Stomach smooth muscle (tissue), 2 donors: ENCODE data around the gene ZNF446.
"Not testable (repeated sequence)": the region's sequence is repeated elsewhere in the genome, so short reads cannot be mapped to it uniquely, and the experiment has no call there.

Experiments used
- H3K27ac ChIP-seq: one replicate; pipeline ENCODE4 v1.7.0; 2013; ENCODE audit warnings: mild to moderate bottlenecking, low read length, inconsistent platforms
- H3K27me3 ChIP-seq, 2 donors: one replicate each; pipeline ENCODE4 v1.7.0; 2013; ENCODE audit warnings: low read length in 2 of 2; ENCODE audit not compliant: insufficient read depth in 2 of 2, control insufficient read depth in 1 of 2
- H3K36me3 ChIP-seq, 2 donors: one replicate each; pipeline ENCODE4 v1.7.0; 2013; ENCODE audit warnings: low read length in 2 of 2; ENCODE audit not compliant: control insufficient read depth in 2 of 2, insufficient read depth in 2 of 2
- H3K4me1 ChIP-seq: one replicate; pipeline ENCODE4 v1.7.0; 2013; ENCODE audit warnings: low read length; ENCODE audit not compliant: control insufficient read depth, insufficient read depth
- H3K4me3 ChIP-seq, 2 donors: one replicate each; pipeline ENCODE4 v1.7.0; 2013; ENCODE audit warnings: low read length in 2 of 2
- H3K9ac ChIP-seq, 2 donors: one replicate each; pipeline ENCODE4 v1.7.0; 2013; ENCODE audit warnings: low read length in 2 of 2, mild to moderate bottlenecking in 1 of 2
- H3K9me3 ChIP-seq, 2 donors: one replicate each; pipeline ENCODE4 v1.7.0; 2013; ENCODE audit warnings: low read length in 2 of 2; ENCODE audit not compliant: control insufficient read depth in 2 of 2
- donor health status: healthy.
- donor health status: Pancreatic carcinoma.

Gene ZNF446

DNA sequence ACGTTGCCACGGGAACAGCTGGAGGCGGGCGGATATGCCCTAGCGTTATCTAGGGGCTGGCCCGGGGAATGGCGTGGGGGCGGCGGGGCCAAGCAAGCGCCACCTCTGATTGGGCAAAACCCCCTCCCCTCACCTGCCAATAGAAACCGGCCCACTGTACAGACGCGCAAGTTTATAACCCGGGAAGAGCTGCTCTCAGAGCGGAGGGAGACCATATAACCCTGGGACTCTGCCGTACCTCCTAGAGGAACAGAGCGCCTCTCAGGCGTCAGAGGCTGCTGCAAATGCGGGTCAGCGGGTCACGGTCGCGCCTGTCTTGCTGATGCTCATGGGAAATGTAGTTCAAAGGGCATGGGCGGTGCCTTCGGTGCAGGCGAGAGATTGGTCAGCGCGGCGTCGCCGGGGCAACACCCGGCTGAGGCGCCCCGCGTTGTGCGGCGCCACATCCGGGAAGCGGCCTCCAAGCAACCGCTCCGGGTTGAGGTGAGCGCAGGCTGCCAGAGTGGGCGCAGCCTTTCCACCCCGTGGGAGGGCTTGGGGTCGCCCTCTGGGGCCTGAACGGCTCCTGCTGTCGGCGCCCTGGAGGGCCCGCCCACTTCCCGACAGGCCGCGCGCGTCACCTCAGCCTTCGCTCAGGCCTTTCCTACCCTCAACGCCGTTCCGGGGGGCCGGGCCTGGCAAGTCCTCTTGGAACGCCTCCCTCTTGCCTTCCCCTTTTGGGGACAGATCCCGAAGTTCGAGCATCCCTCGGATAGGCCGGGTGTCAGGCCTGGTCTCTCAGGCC, at the start of gene ZNF446:
Gene ZNF446 (plus strand): TSS at position 639 of the 784 bp plus-strand sequence. CDS start 867 bp downstream, outside the sequence.
- H3K27ac ChIP-seq: peak within 1 kb of the TSS; percentile 89
- no peaks in the 10 kb centered on the region for H3K27me3 ChIP-seq
- H3K36me3 ChIP-seq: peaks cover 8 to 20% of the 10 kb centered on the region in 2 donors

DNA sequence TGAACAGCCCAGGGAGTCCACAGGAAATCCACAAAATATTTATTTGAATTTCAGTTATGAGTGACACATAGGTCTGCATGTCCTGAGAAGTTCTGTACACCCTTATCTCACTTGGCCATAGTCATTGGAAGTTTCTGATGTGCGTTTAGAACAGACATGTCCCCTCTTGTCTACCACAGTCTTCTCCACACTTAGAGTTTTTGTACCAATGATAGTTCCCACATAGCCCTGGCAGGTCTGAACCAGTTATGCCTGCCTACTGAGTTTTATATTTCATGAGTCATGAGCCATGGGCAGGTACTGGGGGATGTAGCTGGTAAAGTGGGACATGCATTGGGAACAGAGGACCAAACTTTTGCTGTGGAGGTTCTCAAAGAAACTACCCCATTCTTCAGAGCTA, 47.5 kb upstream of the ZNF446 start:
- Histone ChIP-seq H3K4me3 (no peak overlapping the region), H3K27me3 (no peaks in the 10 kb centered on the region), H3K9ac (no peak overlapping the region), H3K27ac (no peak overlapping the region), H3K36me3 (peaks cover 17 to 20% of the 10 kb centered on the region in 2 donors), H3K4me1 (no peaks in the 10 kb centered on the region), H3K9me3 (peaks cover 67 to 72% of the 10 kb centered on the region in 2 donors)

More for the DNA sequence above, at the start of gene ZNF446:
- Histone ChIP-seq H3K9ac (peak within 1 kb of the TSS; percentile 86 to 94), H3K4me1 (peaks cover 21% of the 10 kb centered on the region), H3K4me3 (peak within 1 kb of the TSS; percentile 61 to 86), H3K9me3 (no peaks in the 10 kb centered on the region)

DNA sequence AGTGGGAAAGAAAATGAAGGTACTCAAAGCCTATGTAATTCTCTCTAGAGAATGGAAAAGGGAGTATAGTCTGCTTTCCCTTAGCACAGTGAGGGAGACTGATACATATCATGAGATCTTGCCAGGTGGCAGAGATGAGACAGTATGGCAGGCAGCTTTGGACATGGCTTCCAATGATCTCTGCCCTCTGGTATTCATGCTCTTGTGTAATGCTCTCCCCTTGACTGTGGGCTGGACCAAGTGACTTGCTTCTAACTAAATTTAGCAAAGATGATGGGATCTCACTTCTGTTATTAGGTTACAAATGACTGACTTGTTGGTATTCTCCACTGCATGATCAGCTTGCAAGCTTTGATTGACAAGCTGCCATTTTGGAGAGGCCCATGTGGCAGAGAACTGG, 46.4 kb upstream of the ZNF446 start:
- Histone ChIP-seq H3K4me3 (no peak overlapping the region), H3K9me3 (peaks cover 78 to 83% of the 10 kb centered on the region in 2 donors), H3K27ac (no peak overlapping the region), H3K27me3 (no peaks in the 10 kb centered on the region), H3K4me1 (no peaks in the 10 kb centered on the region), H3K9ac (no peak overlapping the region), H3K36me3 (peaks cover 28 to 31% of the 10 kb centered on the region in 2 donors)

DNA sequence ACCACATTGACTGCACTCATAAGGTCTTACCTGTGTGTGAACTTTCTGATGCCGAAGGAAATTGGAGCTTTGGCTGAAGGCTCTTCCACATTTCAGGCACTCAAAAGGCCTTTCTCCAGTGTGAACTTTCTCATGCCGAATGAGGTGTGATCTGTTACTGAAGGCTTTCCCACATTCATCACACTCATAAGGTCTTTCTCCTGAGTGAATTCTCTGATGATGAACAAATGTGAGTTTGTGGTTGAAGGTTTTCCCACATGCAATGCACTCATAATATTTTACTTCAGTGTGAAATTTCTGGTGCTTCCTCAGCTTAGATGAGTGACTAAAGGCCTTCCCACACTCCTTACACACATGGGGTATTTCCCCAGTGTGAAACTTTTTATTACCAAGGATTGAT, 41.9 kb upstream of the ZNF446 start:
- H3K4me3 ChIP-seq: peak overlapping the region in 1 of 2 donors; percentile 51
- no peaks in the 10 kb centered on the region for H3K27me3 ChIP-seq
- H3K4me1 ChIP-seq: peaks cover 2% of the 10 kb centered on the region
- no peak overlapping the region for H3K9ac ChIP-seq
- H3K36me3 ChIP-seq: peaks cover 59 to 61% of the 10 kb centered on the region in 2 donors
- H3K9me3 ChIP-seq: peaks cover 79 to 91% of the 10 kb centered on the region in 2 donors
- no peak overlapping the region for H3K27ac ChIP-seq

DNA sequence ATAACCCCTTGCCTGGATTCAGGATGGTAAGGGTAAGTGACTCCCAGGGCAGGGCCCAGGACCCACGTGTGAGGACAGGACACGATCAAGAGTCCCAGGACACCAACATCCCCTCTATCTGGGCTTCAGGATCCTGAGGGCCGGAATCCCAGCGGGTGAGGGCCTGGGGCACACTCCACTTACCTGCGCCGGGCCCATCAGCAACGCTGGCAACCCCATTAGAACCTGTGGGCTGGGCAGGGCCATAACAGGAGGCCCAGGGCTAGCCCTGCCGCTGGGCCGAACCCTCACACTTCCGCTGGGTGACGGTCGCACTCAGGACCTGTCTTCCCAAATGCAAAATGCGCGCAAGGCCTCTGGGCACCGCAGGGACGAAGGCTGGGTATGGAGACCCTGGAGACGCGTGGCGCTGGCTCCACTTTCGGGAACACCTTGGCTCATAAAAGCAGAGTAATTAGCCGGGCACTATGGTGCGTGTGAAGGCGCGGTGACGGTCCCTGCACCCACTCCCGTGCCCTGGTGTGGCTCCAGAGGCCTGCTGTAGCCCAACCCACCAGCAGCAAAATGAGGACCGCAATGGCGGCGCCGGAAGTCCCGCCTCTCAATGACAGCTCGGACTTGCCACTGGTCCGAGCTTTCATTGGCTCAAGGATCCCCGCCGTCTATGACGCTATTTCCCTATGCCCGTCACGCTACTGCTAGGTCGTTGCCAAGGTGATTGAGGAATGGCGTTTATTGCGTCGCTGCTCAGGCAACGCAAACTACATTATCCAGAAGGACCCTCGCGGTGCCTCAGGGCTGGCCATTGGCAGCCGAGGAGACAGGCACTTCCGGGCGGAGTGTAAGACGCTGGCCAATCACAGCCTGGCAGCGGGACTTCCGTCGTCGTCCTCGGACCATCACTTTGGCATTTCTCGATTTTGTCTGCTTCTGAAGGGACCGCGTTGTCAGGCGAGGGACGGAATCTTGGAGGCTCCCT, 36.3 kb upstream of the ZNF446 start, which contains the start of gene ZNF132:
Gene ZNF132 (minus strand): TSS at position 578 of the 979 bp plus-strand sequence. CDS start 332 bp downstream, at position 246.
- H3K27me3 ChIP-seq: no peaks in the 10 kb centered on the region
- peak within 1 kb of the TSS; percentile 75 to 87 for H3K9ac ChIP-seq
- H3K36me3 ChIP-seq: peaks cover 29 to 30% of the 10 kb centered on the region in 2 donors
- H3K4me1 ChIP-seq: peaks cover 17% of the 10 kb centered on the region
- peak within 1 kb of the TSS; percentile 96 to 97 for H3K4me3 ChIP-seq
- H3K27ac ChIP-seq: peak within 1 kb of the TSS; percentile 83
- peaks cover 29 to 44% of the 10 kb centered on the region in 2 donors for H3K9me3 ChIP-seq

DNA sequence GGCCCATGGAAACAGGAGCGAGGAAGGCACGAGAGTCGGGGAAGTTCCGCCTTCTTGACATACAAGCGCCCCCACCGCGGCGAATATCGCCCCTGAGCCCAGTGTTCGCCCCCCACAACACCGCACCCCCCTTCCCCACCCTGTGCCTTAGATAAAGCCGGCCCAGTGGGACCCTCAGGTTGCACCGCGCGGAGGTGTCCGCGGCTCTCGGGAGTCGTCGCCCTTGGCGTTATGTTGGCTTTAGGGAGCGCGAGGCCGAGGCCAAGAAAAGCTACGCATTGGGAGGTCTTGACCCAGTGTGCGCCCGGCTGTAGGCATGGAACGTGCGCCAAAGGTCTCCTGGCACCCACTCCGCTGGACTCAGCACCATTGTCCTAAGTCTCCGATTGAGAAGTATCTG, 35.6 kb upstream of the ZNF446 start:
- peak overlapping the region; percentile 96 to 97 for H3K4me3 ChIP-seq
- peak overlapping the region; percentile 83 for H3K27ac ChIP-seq
- H3K9me3 ChIP-seq: peaks cover 22 to 37% of the 10 kb centered on the region in 2 donors

DNA sequence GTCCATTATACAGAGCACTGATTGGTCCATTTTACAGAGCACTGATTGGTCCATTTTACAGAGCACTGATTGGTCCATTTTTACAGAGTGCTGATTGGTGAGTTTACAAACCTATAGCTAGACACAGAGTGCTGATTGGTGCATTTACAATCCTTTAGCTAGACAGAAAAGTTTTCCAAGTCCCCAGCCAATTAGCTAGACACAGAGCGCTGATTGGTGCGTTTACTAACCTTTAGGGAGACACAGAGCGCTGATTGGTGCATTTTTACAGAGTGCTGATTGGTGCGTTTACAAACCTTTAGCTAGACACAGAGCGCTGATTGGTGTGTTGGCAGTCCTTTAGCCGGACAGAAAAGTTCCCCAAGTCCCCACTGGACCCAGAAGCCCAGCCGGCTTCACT, 33.2 kb upstream of the ZNF446 start:
- not testable (repeated sequence) for H3K4me3 ChIP-seq, H3K27ac ChIP-seq, H3K27me3 ChIP-seq, H3K9ac ChIP-seq, H3K36me3 ChIP-seq
- H3K4me1 ChIP-seq: peaks cover 17% of the 10 kb centered on the region
- peaks cover 3 to 16% of the 10 kb centered on the region in 2 donors for H3K9me3 ChIP-seq

More for the DNA sequence above, 35.6 kb upstream of the ZNF446 start:
- Histone ChIP-seq H3K27me3 (no peaks in the 10 kb centered on the region), H3K4me1 (peaks cover 17% of the 10 kb centered on the region), H3K36me3 (peaks cover 22 to 23% of the 10 kb centered on the region in 2 donors), H3K9ac (peak overlapping the region; percentile 75)

DNA sequence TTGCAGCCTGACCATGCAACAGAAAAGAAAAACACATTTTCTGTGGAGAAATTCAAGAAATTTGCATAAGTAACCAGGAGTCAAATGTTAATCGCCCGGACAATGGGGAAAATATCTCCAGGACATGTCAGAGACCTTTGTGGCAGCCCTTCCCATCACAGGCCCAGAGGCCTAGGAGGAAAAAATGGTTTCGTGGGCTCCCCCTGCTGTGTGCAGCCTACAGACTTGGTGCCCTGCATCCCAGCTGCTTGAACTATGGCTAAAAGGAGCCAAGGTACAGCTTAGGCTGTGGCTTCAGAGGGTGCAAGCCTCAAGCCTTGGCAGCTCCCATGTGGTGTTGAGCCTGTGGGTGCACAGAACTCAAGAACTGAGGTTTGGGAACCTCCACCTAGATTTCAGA, 27.3 kb upstream of the ZNF446 start:
- not testable (repeated sequence) for H3K27me3 ChIP-seq, H3K27ac ChIP-seq, H3K4me3 ChIP-seq, H3K36me3 ChIP-seq, H3K9ac ChIP-seq, H3K9me3 ChIP-seq, H3K4me1 ChIP-seq

DNA sequence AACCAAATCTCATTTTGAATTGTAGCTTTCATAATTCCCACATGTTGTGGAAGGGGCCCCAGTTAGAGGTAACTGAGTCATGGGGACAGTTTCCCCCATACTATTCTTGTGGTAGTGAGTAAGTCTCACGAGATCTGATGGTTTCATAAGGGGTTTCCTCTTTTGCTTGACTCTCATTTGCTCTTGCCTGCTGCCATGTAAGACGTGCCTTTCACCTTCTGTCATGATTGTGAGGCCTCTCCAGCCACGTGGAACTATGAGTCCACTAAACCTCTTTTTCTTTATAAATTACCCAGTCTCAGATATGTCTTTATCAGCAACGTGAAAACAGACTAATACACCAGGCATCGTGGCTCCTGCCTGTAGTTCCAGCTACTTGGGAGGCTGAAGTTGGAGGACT, 26.2 kb upstream of the ZNF446 start:
- H3K27ac ChIP-seq, H3K4me1 ChIP-seq, H3K27me3 ChIP-seq, H3K9me3 ChIP-seq, H3K4me3 ChIP-seq, H3K36me3 ChIP-seq, H3K9ac ChIP-seq: not testable (repeated sequence)

DNA sequence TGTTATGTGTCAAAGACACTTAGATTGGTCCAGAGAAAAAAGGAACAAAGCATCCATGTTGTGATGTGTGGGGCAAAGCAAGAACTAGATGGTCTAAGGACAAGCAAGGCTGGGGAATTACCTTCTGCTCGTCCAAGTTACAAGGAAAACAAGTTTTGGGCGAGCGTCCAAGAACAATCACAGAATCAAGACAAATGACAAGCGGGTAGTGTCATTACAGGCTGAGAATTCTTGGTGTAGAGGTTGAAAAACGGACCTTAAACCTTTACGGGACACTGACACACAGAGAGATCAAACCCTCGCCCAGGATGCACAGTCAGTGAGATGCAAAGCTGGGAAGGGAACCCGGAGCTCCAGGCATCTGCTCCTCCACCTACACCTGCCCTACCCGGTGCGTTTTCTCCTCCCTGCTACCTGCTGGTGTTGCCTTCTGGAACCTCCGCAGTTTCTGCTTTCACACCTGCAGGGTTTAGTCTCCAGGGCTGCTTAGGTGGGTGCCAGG, 25.2 kb upstream of the ZNF446 start:
- H3K4me1 ChIP-seq: peaks cover 6% of the 10 kb centered on the region
- no peaks in the 10 kb centered on the region for H3K27me3 ChIP-seq
- H3K9ac ChIP-seq: peak overlapping the region in 1 of 2 donors; percentile 77
- H3K9me3 ChIP-seq: no peaks in the 10 kb centered on the region
- no peak overlapping the region for H3K27ac ChIP-seq
- H3K4me3 ChIP-seq: peak overlapping the region; percentile 66 to 87
- H3K36me3 ChIP-seq: peaks cover 0 to 6% of the 10 kb centered on the region in 2 donors
